Esophagus (tissue), 2 donors: ENCODE data around the gene CSN3. TPM values are rescaled to one million over a fixed set of nuclear protein-coding genes. Genes with fewer than 3 reads are reported as not detected.

Experiments used
- H3K27ac ChIP-seq, 2 donors: one replicate each; pipeline ENCODE4 v1.5.1; 2013; ENCODE audit warnings: low read depth in 2 of 2, mild to moderate bottlenecking in 2 of 2, inconsistent platforms in 1 of 2, low read length in 1 of 2, moderate library complexity in 1 of 2
- H3K27me3 ChIP-seq, 2 donors: one replicate each; pipeline ENCODE4 v1.6.1; 2013; ENCODE audit warnings: low read length in 2 of 2, control low read depth in 1 of 2, mild to moderate bottlenecking in 1 of 2; ENCODE audit not compliant: insufficient read depth in 2 of 2, control insufficient read depth in 1 of 2
- H3K36me3 ChIP-seq, 2 donors: one replicate each; pipeline ENCODE4 v1.6.1; 2013; ENCODE audit warnings: low read length in 1 of 2; ENCODE audit not compliant: control insufficient read depth in 2 of 2, insufficient read depth in 2 of 2
- H3K4me1 ChIP-seq, 2 donors: one replicate each; pipeline ENCODE4 v1.6.1; 2013; ENCODE audit warnings: low read length in 1 of 2; ENCODE audit not compliant: control insufficient read depth in 2 of 2, insufficient read depth in 2 of 2
- H3K4me3 ChIP-seq, 2 donors: one replicate each; pipeline ENCODE4 v1.5.1; 2013; ENCODE audit warnings: low read length in 2 of 2, mild to moderate bottlenecking in 2 of 2, low read depth in 1 of 2, moderate library complexity in 1 of 2
- H3K9me3 ChIP-seq, 2 donors: one replicate each; pipeline ENCODE4 v1.6.1; 2013; ENCODE audit warnings: mild to moderate bottlenecking in 2 of 2, low read depth in 1 of 2, low read length in 1 of 2, moderate library complexity in 1 of 2; ENCODE audit not compliant: control insufficient read depth in 2 of 2, insufficient read depth in 1 of 2
- WGBS, 2 donors: extraction: QIAGEN DNeasy Blood & Tissue Kit; methylation state at CpG; one replicate each; pipeline ENCODE4 v1.1.7; 2013; 5-methylcytosine and 5-hydroxymethylcytosine counted together
- polyA plus RNA-seq, 2 donors: library from polyadenylated mRNA; stranded (reverse); fragments of 200-250 nt; gene quantifications; one replicate each; pipeline ENCODE4 v1.2.3, GENCODE V29; 2013
- donor health status: healthy with polysubstance abuse.
- donor health status: Bipolar disorder and iron deficiency.

CSN3 gene
- polyA plus RNA-seq, 2 donors, result not detected

GRCh38 chr4:70277121-70277520 is 34.7 kb downstream of the CSN3 start:
- no peak overlapping the region for H3K4me3 ChIP-seq
- WGBS, 2 donors, result 91 to 94% methylated on average over 2 of the region's 2 CpGs
- H3K27me3 ChIP-seq, result no peaks in the 10 kb centered on the region
- H3K4me1 ChIP-seq, result no peaks in the 10 kb centered on the region
- H3K27ac ChIP-seq, result no peak overlapping the region
- H3K36me3 ChIP-seq, result no peaks in the 10 kb centered on the region
- peaks cover 0 to 2% of the 10 kb centered on the region in 2 donors for H3K9me3 ChIP-seq

- H3K27ac ChIP-seq, result no peak overlapping the region
- WGBS, 2 donors, result 36 to 38% methylated on average over 1 of the region's 1 CpG
- H3K4me3 ChIP-seq, result no peak overlapping the region
Measured at GRCh38 chr4:70280567-70280966, 38.2 kb downstream of the CSN3 start.

GRCh38 chr4:70288651-70289050 is 46.3 kb downstream of the CSN3 start:
- H3K27ac ChIP-seq, result no peak overlapping the region
- H3K4me1 ChIP-seq, result no peaks in the 10 kb centered on the region
- H3K9me3 ChIP-seq, result no peaks in the 10 kb centered on the region
- no peak overlapping the region for H3K4me3 ChIP-seq
- H3K36me3 ChIP-seq, result no peaks in the 10 kb centered on the region
- 52 to 68% methylated on average over 1 of the region's 1 CpG for WGBS, 2 donors
- H3K27me3 ChIP-seq, result no peaks in the 10 kb centered on the region

More at GRCh38 chr4:70280567-70280966, 38.2 kb downstream of the CSN3 start:
- Histone ChIP-seq H3K4me1 (no peaks in the 10 kb centered on the region), H3K9me3 (peaks cover 0 to 2% of the 10 kb centered on the region in 2 donors), H3K36me3 (no peaks in the 10 kb centered on the region), H3K27me3 (no peaks in the 10 kb centered on the region)

GRCh38 chr4:70291341-70291740 is 48.9 kb downstream of the CSN3 start:
- Histone ChIP-seq H3K9me3 (no peaks in the 10 kb centered on the region), H3K4me1 (peaks cover 0 to 3% of the 10 kb centered on the region in 2 donors), H3K36me3 (no peaks in the 10 kb centered on the region), H3K4me3 (no peak overlapping the region), H3K27ac (no peak overlapping the region), H3K27me3 (no peaks in the 10 kb centered on the region)
- 43 to 44% methylated on average over 2 of the region's 2 CpGs for WGBS, 2 donors

GRCh38 chr4:70297576-70297975 is 55.2 kb downstream of the CSN3 start:
- Histone ChIP-seq H3K36me3 (no peaks in the 10 kb centered on the region), H3K9me3 (peaks cover 0 to 2% of the 10 kb centered on the region in 2 donors), H3K27ac (no peak overlapping the region), H3K4me1 (peaks cover 0 to 3% of the 10 kb centered on the region in 2 donors), H3K4me3 (no peak overlapping the region), H3K27me3 (no peaks in the 10 kb centered on the region)

GRCh38 chr4:70298051-70298450 is 55.7 kb downstream of the CSN3 start:
- Histone ChIP-seq H3K36me3 (no peaks in the 10 kb centered on the region), H3K27ac (no peak overlapping the region), H3K9me3 (peaks cover 0 to 2% of the 10 kb centered on the region in 2 donors), H3K27me3 (no peaks in the 10 kb centered on the region), H3K4me1 (peaks cover 0 to 3% of the 10 kb centered on the region in 2 donors), H3K4me3 (no peak overlapping the region)
- WGBS, 2 donors, result 24 to 45% methylated on average over 1 of the region's 1 CpG

GRCh38 chr4:70299643-70300042 is 57.2 kb downstream of the CSN3 start:
- 75 to 90% methylated on average over 2 of the region's 2 CpGs for WGBS, 2 donors
- Histone ChIP-seq H3K4me3 (no peak overlapping the region), H3K9me3 (peaks cover 0 to 2% of the 10 kb centered on the region in 2 donors), H3K27me3 (no peaks in the 10 kb centered on the region), H3K36me3 (no peaks in the 10 kb centered on the region), H3K4me1 (peaks cover 0 to 3% of the 10 kb centered on the region in 2 donors), H3K27ac (no peak overlapping the region)

- WGBS, 2 donors, result 85 to 89% methylated on average over 4 of the region's 4 CpGs
- H3K9me3 ChIP-seq, result peaks cover 0 to 2% of the 10 kb centered on the region in 2 donors
- no peaks in the 10 kb centered on the region for H3K36me3 ChIP-seq
- H3K27me3 ChIP-seq, result no peaks in the 10 kb centered on the region
- peaks cover 0 to 3% of the 10 kb centered on the region in 2 donors for H3K4me1 ChIP-seq
- no peak overlapping the region for H3K27ac ChIP-seq
- no peak overlapping the region for H3K4me3 ChIP-seq
Measured at GRCh38 chr4:70300215-70300614, 57.8 kb downstream of the CSN3 start.

Other genes with a start within 250 kb of the CSN3 start
- under 1 TPM in 1 of 2 donors, not detected in 1; 0.07 TPM for gene STATH, start 246.6 kb upstream of the CSN3 start, polyA plus RNA-seq
- not detected for gene HTN3, start 214.1 kb upstream of the CSN3 start, polyA plus RNA-seq
- gene HTN1, start 192.2 kb upstream of the CSN3 start, polyA plus RNA-seq, result not detected
- gene PRR27, start 88.4 kb upstream of the CSN3 start, polyA plus RNA-seq, result not detected
- gene ODAM, start 46.9 kb upstream of the CSN3 start, polyA plus RNA-seq, result under 1 TPM in 1 of 2 donors, not detected in 1; 0.08 TPM
- under 1 TPM; 0.29 to 0.75 TPM for gene FDCSP, start 16.5 kb upstream of the CSN3 start, polyA plus RNA-seq
- not detected for gene CABS1, start 92.4 kb downstream of the CSN3 start, polyA plus RNA-seq
- gene SMR3A, start 118.2 kb downstream of the CSN3 start, polyA plus RNA-seq, result not detected
- gene SMR3B, start 140.5 kb downstream of the CSN3 start, polyA plus RNA-seq, result not detected
- not detected for gene OPRPN, start 155.3 kb downstream of the CSN3 start, polyA plus RNA-seq
- not detected for gene MUC7, start 229.6 kb downstream of the CSN3 start, polyA plus RNA-seq